Common myeloid progenitor, CD34-positive (primary cell): Measurements from ENCODE around the gene DAAM2.

ENCODE experiments used
- CTCF ChIA-PET: fragments of 350-600 bp; sonication (Branson Sonifier 250); formaldehyde crosslinking; loops from one replicate; lab custom pipeline; 2021; ENCODE audit warnings: antibody characterized with exemption; lab: Charles Lee
- POLR2A ChIA-PET: fragments of 350-600 bp; sonication (Branson Sonifier 250); formaldehyde crosslinking; loops from one replicate; lab custom pipeline; 2021; ENCODE audit warnings: antibody characterized with exemption; lab: Charles Lee
- DNase-seq, 3 donors: peaks; one replicate each; pipeline versions ENCODE4 v3.0.0 to v3.0.0-alpha.2; 2013
- H3K27ac ChIP-seq, 2 experiments: 1 replicate in 1 of 2; 2 replicates in 1 of 2; pipeline ENCODE4 v1.7.0; 2013; ENCODE audit warnings: inconsistent platforms in 2 of 2, low read length in 2 of 2, mild to moderate bottlenecking in 2 of 2, low read depth in 1 of 2, moderate library complexity in 1 of 2; ENCODE audit not compliant: severe bottlenecking in 2 of 2, insufficient read depth in 1 of 2, poor library complexity in 1 of 2
- H3K27me3 ChIP-seq, 5 experiments: replicated peaks in 2 of 5; 1 replicate in 3 of 5; 2 replicates in 2 of 5; pipeline versions ENCODE4 v1.6.1 to v1.7.0; 2013; ENCODE audit warnings: low read length in 4 of 5, mild to moderate bottlenecking in 2 of 5, moderate library complexity in 2 of 5, inconsistent platforms in 1 of 5; ENCODE audit not compliant: insufficient read depth in 5 of 5, control insufficient read depth in 4 of 5
- H3K36me3 ChIP-seq, 4 experiments: 1 replicate in 2 of 4; 2 replicates in 2 of 4; pipeline versions ENCODE4 v1.6.1 to v1.7.0; 2013; ENCODE audit warnings: low read length in 3 of 4, control low read depth in 1 of 4, mild to moderate bottlenecking in 1 of 4; ENCODE audit not compliant: control insufficient read depth in 4 of 4, insufficient read depth in 4 of 4
- H3K4me1 ChIP-seq, 4 experiments: 1 replicate in 3 of 4; 2 replicates in 1 of 4; pipeline versions ENCODE4 v1.6.1 to v1.7.1; 2013; ENCODE audit warnings: low read length in 3 of 4, mild to moderate bottlenecking in 3 of 4, control low read depth in 1 of 4, inconsistent platforms in 1 of 4, moderate library complexity in 1 of 4; ENCODE audit not compliant: control insufficient read depth in 4 of 4, insufficient read depth in 4 of 4; ENCODE audit errors: control extremely low read depth in 1 of 4
- H3K4me3 ChIP-seq, 7 experiments: 1 replicate in 4 of 7; 2 replicates in 3 of 7; pipeline versions ENCODE4 v1.5.1 to v1.7.0; 2013; ENCODE audit warnings: mild to moderate bottlenecking in 7 of 7, low read length in 6 of 7, moderate library complexity in 6 of 7, inconsistent platforms in 2 of 7, low read depth in 2 of 7, control low read depth in 1 of 7; ENCODE audit not compliant: insufficient read depth in 4 of 7, control insufficient read depth in 1 of 7; ENCODE audit errors: extremely low read depth in 1 of 7
- H3K9me3 ChIP-seq, 5 experiments: 1 replicate in 4 of 5; 2 replicates in 1 of 5; pipeline versions ENCODE4 v1.6.1 to v1.7.1; 2013; ENCODE audit warnings: low read length in 4 of 5, mild to moderate bottlenecking in 2 of 5, inconsistent platforms in 1 of 5, low read depth in 1 of 5, moderate library complexity in 1 of 5; ENCODE audit not compliant: control insufficient read depth in 4 of 5, insufficient read depth in 2 of 5; ENCODE audit errors: control extremely low read depth in 1 of 5
- WGBS: methylation state at CpG from one replicate; pipeline ENCODE4 v1.1.5; 2013; ENCODE audit not compliant: insufficient coverage; 5-methylcytosine and 5-hydroxymethylcytosine counted together

DAAM2 gene

DNA sequence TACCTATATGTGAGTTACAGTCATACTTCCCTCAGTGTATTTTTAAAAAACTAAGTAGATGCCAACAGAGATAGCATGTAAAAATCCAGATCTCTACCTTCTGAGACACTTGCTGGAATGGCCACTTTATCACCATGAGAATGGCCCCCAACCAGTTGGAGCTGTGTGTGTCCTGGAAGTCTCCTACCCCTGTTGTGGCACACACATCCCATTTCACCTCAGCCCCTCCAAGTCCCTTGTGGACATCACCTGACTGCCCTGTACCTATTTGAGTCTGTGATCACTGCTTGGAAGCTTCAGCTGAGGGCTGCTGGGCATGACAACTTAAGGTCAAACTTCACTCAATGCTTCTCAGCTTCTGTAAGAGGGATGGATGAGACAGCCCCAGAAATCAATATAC lies 118.0 kb downstream of the DAAM2 start:
- ChIA-PET POLR2A (no interaction called here), CTCF (no interaction called here)
- H3K36me3 ChIP-seq: peaks cover 0 to 2% (median 0%) of the 10 kb centered on the region in 4 experiments
- no peaks in the 10 kb centered on the region for H3K4me1 ChIP-seq
- no peak overlapping the region for H3K4me3 ChIP-seq
- no peaks in the 10 kb centered on the region for H3K27me3 ChIP-seq
- DNase-seq: no peak
- H3K9me3 ChIP-seq: peaks cover 0 to 4% (median 0%) of the 10 kb centered on the region in 5 experiments
- H3K27ac ChIP-seq: no peak overlapping the region

DNA sequence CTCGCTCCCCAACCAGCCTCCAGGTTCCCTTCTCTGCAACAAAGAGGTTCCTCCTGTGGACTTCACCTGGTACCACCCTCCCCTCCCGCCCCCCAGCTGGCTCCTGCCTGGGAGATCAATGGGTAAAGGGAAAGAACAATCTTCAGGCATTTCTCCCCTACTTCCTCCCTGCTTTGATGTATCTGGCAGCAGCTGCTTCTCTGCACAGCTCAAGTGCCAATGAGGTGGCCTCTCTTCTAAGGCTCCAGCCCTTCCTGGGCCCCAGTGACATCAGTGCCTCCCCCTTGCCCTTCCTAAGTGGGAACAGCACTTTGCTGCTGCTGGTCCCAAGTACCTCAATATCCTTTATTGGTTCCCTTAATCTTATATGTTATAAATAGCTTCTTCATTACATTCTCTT lies 118.6 kb downstream of the DAAM2 start:
- H3K4me1 ChIP-seq: no peaks in the 10 kb centered on the region
- POLR2A ChIA-PET: no interaction called here
- WGBS: 95% methylated on average over 2 of the region's 2 CpGs
- H3K4me3 ChIP-seq: no peak overlapping the region
- CTCF ChIA-PET: interaction anchor here (1.2 kb wide), 1 partner anchor 45 kb away, joined by 3 read pairs; no protein-coding TSS in a partner anchor
- H3K36me3 ChIP-seq: peaks cover 0 to 2% (median 0%) of the 10 kb centered on the region in 4 experiments
- H3K27me3 ChIP-seq: no peaks in the 10 kb centered on the region
- H3K27ac ChIP-seq: no peak overlapping the region
- DNase-seq: no peak
- H3K9me3 ChIP-seq: peaks cover 0 to 4% (median 0%) of the 10 kb centered on the region in 5 experiments

DNA sequence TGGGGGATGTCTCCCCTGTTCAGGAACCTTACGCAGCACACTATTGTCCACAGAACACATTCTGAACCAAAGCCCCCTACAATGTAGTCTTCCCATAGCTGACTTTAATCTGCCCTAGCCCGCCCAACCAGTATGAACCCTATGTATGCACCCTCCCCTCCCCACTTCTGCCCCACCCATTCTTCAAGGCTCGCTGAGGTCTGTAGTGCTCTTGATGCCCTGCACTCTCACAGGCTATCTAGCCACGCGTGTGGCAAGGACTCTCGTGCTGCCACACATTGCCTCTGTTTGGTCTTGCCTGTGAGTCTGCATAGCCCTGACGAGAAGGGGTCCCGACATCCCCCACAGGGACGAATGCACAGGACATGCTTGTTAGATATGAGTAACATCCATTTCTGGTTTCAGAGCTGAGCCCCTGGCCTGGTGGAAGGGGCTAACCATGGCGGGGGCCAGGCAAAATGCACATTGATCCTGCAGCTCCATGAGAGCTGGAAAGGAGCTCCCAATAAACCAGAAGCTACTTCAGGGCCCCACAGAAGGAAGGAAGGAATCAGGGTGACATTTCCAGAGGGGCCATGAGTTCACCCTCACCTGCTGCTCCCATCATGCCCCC lies 119.4 kb downstream of the DAAM2 start:
- Histone ChIP-seq H3K27ac (no peak overlapping the region), H3K27me3 (no peaks in the 10 kb centered on the region), H3K9me3 (peaks cover 0 to 4% (median 0%) of the 10 kb centered on the region in 5 experiments), H3K4me3 (no peak overlapping the region), H3K4me1 (no peaks in the 10 kb centered on the region), H3K36me3 (peaks cover 0 to 2% (median 0%) of the 10 kb centered on the region in 4 experiments)
- no peak for DNase-seq
- ChIA-PET POLR2A (no interaction called here), CTCF (interaction anchor here (1.2 to 1.5 kb wide), 2 partner anchors 10 to 46 kb away, joined by 3 to 4 read pairs; no protein-coding TSS in a partner anchor)
- WGBS: 100% methylated on average over 9 of the region's 10 CpGs

DNA sequence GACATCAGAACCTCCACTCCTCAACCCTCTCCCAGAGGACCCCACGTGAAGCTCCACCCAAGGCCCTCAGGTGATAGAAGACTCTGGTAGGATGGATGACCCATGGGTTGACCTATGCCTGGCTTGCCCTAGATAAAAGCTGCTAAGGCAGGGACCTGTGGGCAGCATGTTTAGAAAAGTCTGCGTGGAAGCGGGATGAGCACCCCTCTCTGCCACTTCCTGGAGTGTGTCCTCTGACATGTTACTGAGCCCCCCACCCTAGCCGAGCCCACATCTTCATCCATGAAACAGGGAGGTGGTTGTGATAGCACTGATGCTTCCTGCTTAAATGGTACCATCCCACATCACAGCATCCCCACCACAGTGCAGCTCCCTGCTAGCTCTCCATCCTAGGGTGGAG lies 120.3 kb downstream of the DAAM2 start:
- Histone ChIP-seq H3K4me3 (no peak overlapping the region), H3K27ac (no peak overlapping the region), H3K27me3 (no peaks in the 10 kb centered on the region), H3K9me3 (peaks cover 0 to 4% (median 0%) of the 10 kb centered on the region in 5 experiments), H3K36me3 (no peaks in the 10 kb centered on the region), H3K4me1 (no peaks in the 10 kb centered on the region)
- WGBS: no CpG with 5 or more reads among the region's 4 CpGs
- DNase-seq: no peak
- ChIA-PET POLR2A (no interaction called here), CTCF (interaction anchor here (1.5 kb wide), 1 partner anchor 10 kb away, joined by 4 read pairs; no protein-coding TSS in a partner anchor)

DNA sequence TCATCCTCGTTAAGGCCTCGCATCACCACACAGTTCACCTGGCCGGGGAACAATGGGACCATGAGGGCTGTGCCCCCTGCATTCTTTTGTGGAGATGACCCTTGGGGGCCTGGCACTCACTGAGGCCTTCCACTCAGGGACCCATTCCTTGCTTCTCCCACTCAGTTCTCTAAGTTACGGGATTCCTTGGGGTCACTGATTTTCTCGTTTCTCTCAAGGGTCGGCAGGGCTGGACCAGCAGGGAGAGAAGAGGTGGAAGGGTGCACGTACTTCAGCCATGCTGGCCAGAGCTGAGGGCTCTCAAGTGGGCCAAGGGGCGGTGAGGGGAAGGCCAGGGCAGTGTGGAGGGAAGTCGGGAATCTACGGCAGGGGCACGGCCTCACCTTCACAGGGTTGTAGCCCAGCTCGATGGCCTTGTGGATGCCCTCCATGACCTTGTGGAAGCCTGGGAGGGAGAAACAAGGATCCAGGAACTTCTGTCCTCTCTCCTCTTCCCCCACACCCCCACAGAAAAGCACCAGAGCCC lies 121.3 kb downstream of the DAAM2 start:
- ChIA-PET CTCF (no interaction called here), POLR2A (no interaction called here)
- no peaks in the 10 kb centered on the region for H3K36me3 ChIP-seq
- H3K4me1 ChIP-seq: no peaks in the 10 kb centered on the region
- 99% methylated on average over 9 of the region's 12 CpGs for WGBS
- DNase-seq: no peak
- no peaks in the 10 kb centered on the region for H3K27me3 ChIP-seq
- no peak overlapping the region for H3K27ac ChIP-seq
- H3K4me3 ChIP-seq: no peak overlapping the region
- peaks cover 0 to 4% (median 0%) of the 10 kb centered on the region in 5 experiments for H3K9me3 ChIP-seq

DNA sequence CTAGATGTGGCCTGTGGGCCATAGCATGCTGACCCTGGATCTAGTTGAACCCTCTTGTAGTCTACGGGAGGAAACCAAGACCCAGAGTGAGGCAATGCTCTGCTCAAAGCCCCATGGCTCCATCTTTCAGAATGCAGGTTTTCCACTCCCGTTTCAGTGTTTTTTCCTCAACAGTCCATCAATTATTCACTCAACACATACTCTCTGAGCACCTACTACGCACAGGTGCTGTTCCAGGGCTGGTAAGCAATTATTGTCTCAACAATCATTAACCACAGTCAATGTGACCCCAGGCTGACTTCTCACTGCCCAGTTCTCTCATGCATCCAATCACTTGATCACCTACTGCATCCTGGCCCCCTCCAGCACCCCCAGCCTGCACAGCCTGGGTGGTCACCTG lies 122.1 kb downstream of the DAAM2 start:
- peaks cover 0 to 4% (median 0%) of the 10 kb centered on the region in 5 experiments for H3K9me3 ChIP-seq
- H3K4me3 ChIP-seq: no peak overlapping the region
- CTCF ChIA-PET: no interaction called here
- no peaks in the 10 kb centered on the region for H3K27me3 ChIP-seq
- POLR2A ChIA-PET: no interaction called here
- 97% methylated on average over 3 of the region's 3 CpGs for WGBS
- DNase-seq: no peak
- no peaks in the 10 kb centered on the region for H3K4me1 ChIP-seq
- no peak overlapping the region for H3K27ac ChIP-seq
- H3K36me3 ChIP-seq: no peaks in the 10 kb centered on the region

DNA sequence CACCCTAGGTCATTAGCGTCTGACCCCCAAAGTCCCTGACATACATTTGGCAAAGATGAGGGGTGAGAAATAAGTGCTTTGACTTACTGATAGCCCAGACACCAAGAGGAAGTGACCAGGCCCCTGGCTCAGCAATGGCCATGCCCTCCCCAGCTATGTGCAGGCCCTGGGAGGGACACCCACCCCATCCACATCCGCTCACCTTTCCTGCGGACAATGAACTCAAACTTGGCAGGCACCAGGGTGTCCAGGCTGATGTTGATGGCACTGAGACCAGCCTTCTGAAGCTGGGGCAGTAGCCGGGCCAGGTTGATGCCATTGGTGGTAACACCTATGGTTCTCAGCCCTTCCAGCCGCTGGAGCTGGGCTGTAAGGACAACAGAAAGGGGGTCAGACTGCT lies 123.7 kb downstream of the DAAM2 start:
- Histone ChIP-seq H3K36me3 (no peaks in the 10 kb centered on the region), H3K9me3 (peaks cover 0 to 4% (median 0%) of the 10 kb centered on the region in 5 experiments), H3K27me3 (no peaks in the 10 kb centered on the region), H3K27ac (no peak overlapping the region), H3K4me3 (no peak overlapping the region), H3K4me1 (no peaks in the 10 kb centered on the region)
- CTCF ChIA-PET: interaction anchor here (1.1 kb wide), 1 partner anchor 9 kb away, joined by 3 read pairs; no protein-coding TSS in a partner anchor
- WGBS: 93% methylated on average over 3 of the region's 5 CpGs
- POLR2A ChIA-PET: no interaction called here
- DNase-seq: no peak
